Measurements from ENCODE around the gene MRLN. TPM values are rescaled to one million over a fixed set of nuclear protein-coding genes. Genes with fewer than 3 reads are reported as not detected.
"Not testable (repeated sequence)": the region's sequence is repeated elsewhere in the genome, so short reads cannot be mapped to it uniquely, and the experiment has no call there.

Gene MRLN
- total RNA-seq, 1 donor from 2014 or later: not detected

DNA sequence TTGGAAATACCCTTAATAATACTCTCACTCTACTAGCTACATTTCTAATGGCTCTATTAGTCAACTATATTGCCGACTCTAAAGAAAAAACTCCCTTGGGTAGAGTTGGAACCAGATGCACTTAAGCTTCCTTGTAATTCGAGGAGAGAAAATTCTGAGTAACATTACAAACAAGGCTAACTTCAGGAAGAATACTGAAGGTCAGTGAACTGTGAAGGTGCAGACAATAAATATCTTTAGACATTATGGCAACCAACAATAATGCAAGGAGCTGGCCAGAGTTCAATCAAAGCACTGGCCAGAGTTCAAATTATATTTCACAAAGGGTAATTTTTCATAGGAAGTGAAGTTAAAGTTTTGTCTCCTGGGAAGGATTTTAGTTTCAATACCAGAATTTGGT is 40.7 kb upstream of the MRLN start:
- no peaks in the 10 kb centered on the region for H3K9me3 ChIP-seq (ENCODE audit: insufficient read depth, low read depth, low read length)
- H3K27ac Mint-ChIP-seq (ENCODE audit: unreplicated experiment): no peak overlapping the region

DNA sequence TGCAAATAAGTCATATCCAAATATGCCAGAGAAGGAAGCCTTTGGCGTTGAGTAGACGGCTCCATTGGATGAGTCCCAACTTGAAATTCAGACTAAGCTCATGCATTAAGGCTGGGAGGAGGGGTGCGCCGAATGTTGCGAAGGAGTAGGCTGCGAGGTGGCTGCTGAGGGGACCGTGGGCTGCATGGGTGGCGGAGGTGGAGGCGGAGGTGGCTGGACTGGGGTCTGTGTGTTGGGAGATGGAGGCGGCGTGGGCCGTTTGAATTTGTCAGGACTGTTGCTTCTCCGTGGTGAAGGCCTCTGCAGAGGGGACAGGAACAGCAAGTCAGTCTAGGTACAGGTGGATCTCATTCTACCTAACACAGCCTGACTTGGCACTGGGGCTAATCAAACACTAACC is 39.6 kb upstream of the MRLN start:
- no peak for DNase-seq (ENCODE audit: low read depth)
- Histone ChIP-seq H3K9ac (ENCODE audit: low read length) (no peak overlapping the region), H4K20me1 (ENCODE audit: insufficient read depth, low read length) (no peaks in the 10 kb centered on the region), H3K27ac (ENCODE audit: low read depth, low read length) (no peak overlapping the region), H3K79me2 (ENCODE audit: insufficient read depth, low read length) (no peaks in the 10 kb centered on the region), H3K4me3 (ENCODE audit: insufficient read depth, low read depth, low read length) (no peak overlapping the region), H3K36me3 (ENCODE audit: insufficient read depth, low read length) (peaks cover 25% of the 10 kb centered on the region), H3K4me2 (ENCODE audit: low read length) (no peak overlapping the region), H3K4me1 (ENCODE audit: insufficient read depth, low read length) (no peaks in the 10 kb centered on the region), H3K9me3 (ENCODE audit: insufficient read depth, low read depth, low read length) (no peaks in the 10 kb centered on the region), H3K27me3 (ENCODE audit: insufficient read depth, low read length) (no peaks in the 10 kb centered on the region), H2AFZ (ENCODE audit: low read depth, low read length) (no peak overlapping the region)
- Mint-ChIP-seq H3K4me1 (ENCODE audit: low read depth, unreplicated experiment) (no peaks in the 10 kb centered on the region), H3K4me3 (ENCODE audit: unreplicated experiment) (no peak overlapping the region), H3K27ac (ENCODE audit: unreplicated experiment) (no peak overlapping the region), H3K36me3 (ENCODE audit: low read depth, unreplicated experiment) (peaks cover 17% of the 10 kb centered on the region), H3K27me3 (ENCODE audit: low read depth, unreplicated experiment) (no peaks in the 10 kb centered on the region), H3K9me3 (ENCODE audit: unreplicated experiment) (no peaks in the 10 kb centered on the region)
- no peak for FAIRE-seq
- TF ChIP-seq EZH2 (IDR thresholded peaks at IDR 0.05; ENCODE audit: insufficient read depth, low read length): no peak
- TF ChIP-seq, protein P1, sequence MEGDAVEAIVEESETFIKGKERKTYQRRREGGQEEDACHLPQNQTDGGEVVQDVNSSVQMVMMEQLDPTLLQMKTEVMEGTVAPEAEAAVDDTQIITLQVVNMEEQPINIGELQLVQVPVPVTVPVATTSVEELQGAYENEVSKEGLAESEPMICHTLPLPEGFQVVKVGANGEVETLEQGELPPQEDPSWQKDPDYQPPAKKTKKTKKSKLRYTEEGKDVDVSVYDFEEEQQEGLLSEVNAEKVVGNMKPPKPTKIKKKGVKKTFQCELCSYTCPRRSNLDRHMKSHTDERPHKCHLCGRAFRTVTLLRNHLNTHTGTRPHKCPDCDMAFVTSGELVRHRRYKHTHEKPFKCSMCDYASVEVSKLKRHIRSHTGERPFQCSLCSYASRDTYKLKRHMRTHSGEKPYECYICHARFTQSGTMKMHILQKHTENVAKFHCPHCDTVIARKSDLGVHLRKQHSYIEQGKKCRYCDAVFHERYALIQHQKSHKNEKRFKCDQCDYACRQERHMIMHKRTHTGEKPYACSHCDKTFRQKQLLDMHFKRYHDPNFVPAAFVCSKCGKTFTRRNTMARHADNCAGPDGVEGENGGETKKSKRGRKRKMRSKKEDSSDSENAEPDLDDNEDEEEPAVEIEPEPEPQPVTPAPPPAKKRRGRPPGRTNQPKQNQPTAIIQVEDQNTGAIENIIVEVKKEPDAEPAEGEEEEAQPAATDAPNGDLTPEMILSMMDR (IDR thresholded peaks at IDR 0.05; ENCODE audit: insufficient read depth, low read depth, low read length): no peak

More for the DNA sequence above, 40.7 kb upstream of the MRLN start:
- peaks cover 23% of the 10 kb centered on the region for H3K36me3 Mint-ChIP-seq (ENCODE audit: low read depth, unreplicated experiment)
- H3K27me3 Mint-ChIP-seq (ENCODE audit: low read depth, unreplicated experiment): no peaks in the 10 kb centered on the region
- Histone ChIP-seq H3K27me3 (ENCODE audit: insufficient read depth, low read length) (no peaks in the 10 kb centered on the region), H3K4me2 (ENCODE audit: low read length) (no peak overlapping the region), H3K27ac (ENCODE audit: low read depth, low read length) (no peak overlapping the region), H3K9ac (ENCODE audit: low read length) (no peak overlapping the region), H3K79me2 (ENCODE audit: insufficient read depth, low read length) (no peaks in the 10 kb centered on the region), H3K36me3 (ENCODE audit: insufficient read depth, low read length) (peaks cover 25% of the 10 kb centered on the region), H3K4me3 (ENCODE audit: insufficient read depth, low read depth, low read length) (no peak overlapping the region), H4K20me1 (ENCODE audit: insufficient read depth, low read length) (no peaks in the 10 kb centered on the region), H2AFZ (ENCODE audit: low read depth, low read length) (no peak overlapping the region), H3K4me1 (ENCODE audit: insufficient read depth, low read length) (no peaks in the 10 kb centered on the region)
- FAIRE-seq: no peak
- TF ChIP-seq EZH2 (IDR thresholded peaks at IDR 0.05; ENCODE audit: insufficient read depth, low read length): no peak
- TF ChIP-seq, protein P1 (IDR thresholded peaks at IDR 0.05; ENCODE audit: insufficient read depth, low read depth, low read length): no peak
- no peaks in the 10 kb centered on the region for H3K9me3 Mint-ChIP-seq (ENCODE audit: unreplicated experiment)
- H3K4me3 Mint-ChIP-seq (ENCODE audit: unreplicated experiment): no peak overlapping the region
- no peak for DNase-seq (ENCODE audit: low read depth)
- no peaks in the 10 kb centered on the region for H3K4me1 Mint-ChIP-seq (ENCODE audit: low read depth, unreplicated experiment)

DNA sequence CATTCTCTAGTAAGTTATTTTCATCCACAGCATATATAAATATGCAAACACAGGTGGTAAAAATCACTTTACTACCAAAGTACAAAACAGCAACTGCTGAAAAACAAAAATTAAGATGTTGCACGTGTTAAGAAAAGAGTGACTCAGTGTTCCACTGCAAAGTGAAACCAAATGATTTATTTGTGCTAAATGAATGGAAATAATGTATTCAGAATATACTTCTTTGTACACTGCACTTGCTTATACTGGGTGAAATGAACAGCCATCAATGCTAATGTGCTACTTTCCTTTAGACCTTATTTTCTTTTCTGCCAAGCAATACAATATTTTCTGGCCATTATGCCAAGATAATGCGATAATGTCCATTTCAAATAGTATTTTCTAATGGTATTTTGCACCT is 38.3 kb upstream of the MRLN start:
- no peaks in the 10 kb centered on the region for H3K27me3 Mint-ChIP-seq (ENCODE audit: low read depth, unreplicated experiment)

DNA sequence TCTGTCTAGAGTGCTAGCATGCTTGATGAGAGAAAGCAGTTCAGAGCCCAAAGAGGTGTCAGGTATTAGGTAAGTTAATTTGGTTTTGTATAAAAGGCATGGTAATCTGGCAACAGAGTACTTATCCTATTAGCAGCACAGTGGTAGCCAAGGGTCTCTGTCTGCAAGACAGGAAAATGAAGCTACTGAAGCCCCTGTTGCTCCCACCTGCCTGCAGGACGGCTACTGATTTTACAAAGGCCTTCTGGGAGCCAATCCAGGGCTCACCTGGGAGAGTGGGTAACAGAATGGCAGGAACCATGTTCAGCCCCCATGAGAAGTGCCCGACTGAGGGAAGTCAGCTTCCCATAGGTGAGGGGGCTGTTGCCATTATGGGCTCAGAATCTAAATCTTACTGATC is 36.8 kb upstream of the MRLN start:
- H3K27me3 Mint-ChIP-seq (ENCODE audit: low read depth, unreplicated experiment); H3K4me3 ChIP-seq (ENCODE audit: insufficient read depth, low read depth, low read length); H3K9me3 ChIP-seq (ENCODE audit: insufficient read depth, low read depth, low read length); H2AFZ ChIP-seq (ENCODE audit: low read depth, low read length); DNase-seq (ENCODE audit: low read depth); H3K27ac Mint-ChIP-seq (ENCODE audit: unreplicated experiment); H4K20me1 ChIP-seq (ENCODE audit: insufficient read depth, low read length); H3K4me2 ChIP-seq (ENCODE audit: low read length); H3K4me1 ChIP-seq (ENCODE audit: insufficient read depth, low read length); FAIRE-seq; H3K27me3 ChIP-seq (ENCODE audit: insufficient read depth, low read length); H3K27ac ChIP-seq (ENCODE audit: low read depth, low read length); H3K79me2 ChIP-seq (ENCODE audit: insufficient read depth, low read length); H3K4me1 Mint-ChIP-seq (ENCODE audit: low read depth, unreplicated experiment); H3K4me3 Mint-ChIP-seq (ENCODE audit: unreplicated experiment); H3K36me3 Mint-ChIP-seq (ENCODE audit: low read depth, unreplicated experiment); H3K9ac ChIP-seq (ENCODE audit: low read length); H3K9me3 Mint-ChIP-seq (ENCODE audit: unreplicated experiment): not testable (repeated sequence)
- peaks cover 22% of the 10 kb centered on the region for H3K36me3 ChIP-seq (ENCODE audit: insufficient read depth, low read length)

More for the DNA sequence above, 38.3 kb upstream of the MRLN start:
- H3K27ac ChIP-seq (ENCODE audit: low read depth, low read length): no peak overlapping the region
- H3K9me3 ChIP-seq (ENCODE audit: insufficient read depth, low read depth, low read length): no peaks in the 10 kb centered on the region
- H3K4me3 ChIP-seq (ENCODE audit: insufficient read depth, low read depth, low read length): no peak overlapping the region
- no peak overlapping the region for H3K4me2 ChIP-seq (ENCODE audit: low read length)
- peaks cover 14% of the 10 kb centered on the region for H3K36me3 Mint-ChIP-seq (ENCODE audit: low read depth, unreplicated experiment)
- TF ChIP-seq, protein P1 (IDR thresholded peaks at IDR 0.05; ENCODE audit: insufficient read depth, low read depth, low read length): no peak
- no peak for TF ChIP-seq EZH2 (IDR thresholded peaks at IDR 0.05; ENCODE audit: insufficient read depth, low read length)
- no peaks in the 10 kb centered on the region for H4K20me1 ChIP-seq (ENCODE audit: insufficient read depth, low read length)
- FAIRE-seq: peak; percentile 60
- no peak for DNase-seq (ENCODE audit: low read depth)
- H3K27me3 ChIP-seq (ENCODE audit: insufficient read depth, low read length): no peaks in the 10 kb centered on the region
- H3K4me1 ChIP-seq (ENCODE audit: insufficient read depth, low read length): no peaks in the 10 kb centered on the region
- no peaks in the 10 kb centered on the region for H3K4me1 Mint-ChIP-seq (ENCODE audit: low read depth, unreplicated experiment)
- no peak overlapping the region for H2AFZ ChIP-seq (ENCODE audit: low read depth, low read length)
- H3K36me3 ChIP-seq (ENCODE audit: insufficient read depth, low read length): peaks cover 22% of the 10 kb centered on the region
- H3K27ac Mint-ChIP-seq (ENCODE audit: unreplicated experiment): no peak overlapping the region
- H3K79me2 ChIP-seq (ENCODE audit: insufficient read depth, low read length): no peaks in the 10 kb centered on the region
- H3K4me3 Mint-ChIP-seq (ENCODE audit: unreplicated experiment): no peak overlapping the region
- H3K9ac ChIP-seq (ENCODE audit: low read length): no peak overlapping the region
- H3K9me3 Mint-ChIP-seq (ENCODE audit: unreplicated experiment): no peaks in the 10 kb centered on the region
